C4-2B (cell line): ENCODE data around the gene TMEM178B.
A peak's percentile ranks its signal among the peaks of the same experiment; 100 is the strongest.

ENCODE experiments used
- H3K27ac ChIP-seq: fragments of 450-650 bp; 2 replicates; pipeline ENCODE4 v1.5.1; 2017
- CTCF ChIP-seq: fragments of 450-650 bp; conservative IDR thresholded peaks from 2 replicates; pipeline ENCODE4 v1.5.1; 2017; ENCODE audit warnings: mild to moderate bottlenecking
- ZFX ChIP-seq: fragments of 450-650 bp; IDR thresholded peaks from 2 replicates; pipeline ENCODE4 v1.6.1; 2017

Gene TMEM178B

GRCh38 chr7:141262101-141263090 is 188.5 kb downstream of the TMEM178B start:
- H3K27ac ChIP-seq = no peak overlapping the region
- TF ChIP-seq ZFX (no peak), CTCF (peak; percentile 36)

DNA sequence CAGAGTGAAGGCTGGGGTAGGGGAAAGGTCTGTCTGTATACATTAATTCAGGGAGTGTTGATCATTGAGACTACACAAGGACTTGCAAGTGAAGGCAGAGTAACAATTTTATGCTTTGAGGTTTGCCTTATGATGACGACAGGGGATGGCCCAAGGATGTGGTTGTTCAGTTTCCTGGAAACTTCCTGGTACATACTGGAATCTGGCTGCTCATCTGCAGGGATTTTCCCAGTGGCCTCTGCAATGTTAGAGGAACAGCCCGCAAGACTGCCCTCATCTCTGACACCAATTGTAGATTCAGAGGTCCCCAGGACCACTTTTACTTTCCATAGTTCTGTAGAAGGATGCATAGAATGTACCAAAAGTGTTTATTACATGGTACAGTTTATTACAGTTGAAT is 189.6 kb downstream of the TMEM178B start:
- TF ChIP-seq ZFX = no peak
- no peak for TF ChIP-seq CTCF
- H3K27ac ChIP-seq = no peak overlapping the region

- TF ChIP-seq ZFX (no peak), CTCF (no peak)
- no peak overlapping the region for H3K27ac ChIP-seq
Measured at GRCh38 chr7:141263983-141264382, 190.1 kb downstream of the TMEM178B start.

- no peak overlapping the region for H3K27ac ChIP-seq
- TF ChIP-seq CTCF = no peak
- TF ChIP-seq ZFX = no peak
Measured at GRCh38 chr7:141264511-141264910, 190.6 kb downstream of the TMEM178B start.

- no peak for TF ChIP-seq CTCF
- TF ChIP-seq ZFX = no peak
- no peak overlapping the region for H3K27ac ChIP-seq
Measured at GRCh38 chr7:141265668-141266067, 191.8 kb downstream of the TMEM178B start.

- H3K27ac ChIP-seq = no peak overlapping the region
- TF ChIP-seq ZFX = no peak
- TF ChIP-seq CTCF = no peak
Measured at GRCh38 chr7:141268614-141269013, 194.8 kb downstream of the TMEM178B start.

- TF ChIP-seq ZFX = no peak
- no peak for TF ChIP-seq CTCF
- no peak overlapping the region for H3K27ac ChIP-seq
Measured at GRCh38 chr7:141271451-141271850, 197.6 kb downstream of the TMEM178B start.
